Endometrial microvascular endothelial cells (primary cell): ENCODE results near the gene DUOX2. TPM values are rescaled to one million over a fixed set of nuclear protein-coding genes. Genes with fewer than 3 reads are reported as not detected.
"Not testable (repeated sequence)": the region's sequence is repeated elsewhere in the genome, so short reads cannot be mapped to it uniquely, and the experiment has no call there.

Experiments used
- in situ Hi-C: cut with HindIII; loops from 2 replicates; pipeline ENCODE4 v1.10.0; 2017; ENCODE audit warnings: low sequenced_read_pairs, low pct_unique_long_range_greater_than_20kb; ENCODE audit errors: inconsistent ontology term
- total RNA-seq: library from RNA; depleted of rRNA; stranded (reverse); fragments of >200 nt; gene quantifications from one replicate; pipeline ENCODE4 v1.2.3, GENCODE V29; 2015; ENCODE audit errors: inconsistent ontology term

The DUOX2 gene
- total RNA-seq, 1 donor from 2014 or later: not detected

- in situ Hi-C loops: no loop called here
These were observed 24.9 kb downstream of the DUOX2 start for GRCh38 chr15:45088801-45089711.

GRCh38 chr15:45087513-45087912, 26.5 kb downstream of the DUOX2 start:
- in situ Hi-C loops: no loop called here

- in situ Hi-C loops: no loop called here
These were observed 29.8 kb downstream of the DUOX2 start for GRCh38 chr15:45084163-45084562.

GRCh38 chr15:45083223-45083622, 30.7 kb downstream of the DUOX2 start:
- in situ Hi-C loops: no loop called here

GRCh38 chr15:45082412-45082811, 31.6 kb downstream of the DUOX2 start:
- in situ Hi-C loops: not testable (repeated sequence)

- in situ Hi-C loops: not testable (repeated sequence)
These were observed 33.4 kb downstream of the DUOX2 start for GRCh38 chr15:45080593-45080992.

- in situ Hi-C loops: not testable (repeated sequence)
These were observed 34.2 kb downstream of the DUOX2 start for GRCh38 chr15:45079628-45080246.

- in situ Hi-C loops: not testable (repeated sequence)
These were observed 34.8 kb downstream of the DUOX2 start for GRCh38 chr15:45079201-45079600.

- in situ Hi-C loops: not testable (repeated sequence)
These were observed 36.6 kb downstream of the DUOX2 start for GRCh38 chr15:45077391-45077790.

GRCh38 chr15:45075440-45076320, 38.3 kb downstream of the DUOX2 start:
- in situ Hi-C loops: not testable (repeated sequence)

- in situ Hi-C loops: not testable (repeated sequence)
These were observed 40.4 kb downstream of the DUOX2 start for GRCh38 chr15:45073602-45074001.

- in situ Hi-C loops: not testable (repeated sequence)
These were observed 44.0 kb downstream of the DUOX2 start for GRCh38 chr15:45069942-45070360.

GRCh38 chr15:45064386-45064785, 49.6 kb downstream of the DUOX2 start:
- in situ Hi-C loops: no loop called here

GRCh38 chr15:45062301-45062700, 51.7 kb downstream of the DUOX2 start:
- in situ Hi-C loops: not testable (repeated sequence)

- in situ Hi-C loops: not testable (repeated sequence)
These were observed 55.0 kb downstream of the DUOX2 start for GRCh38 chr15:45058690-45059675.

- in situ Hi-C loops: not testable (repeated sequence)
These were observed 61.3 kb downstream of the DUOX2 start for GRCh38 chr15:45052676-45053075.

- in situ Hi-C loops: no loop called here
These were observed 63.4 kb downstream of the DUOX2 start for GRCh38 chr15:45050587-45050986.
